HG03025 (cell line): Measurements from ENCODE around the gene SNED1.

Source experiments
- ATAC-seq: cut with Tn5 transposase; IDR thresholded peaks from one replicate; pipeline ENCODE4 v1.9.1; 2021; ENCODE audit warnings: mild to moderate bottlenecking, moderate library complexity; ENCODE audit not compliant: unreplicated experiment, low FRiP score

SNED1 gene

DNA sequence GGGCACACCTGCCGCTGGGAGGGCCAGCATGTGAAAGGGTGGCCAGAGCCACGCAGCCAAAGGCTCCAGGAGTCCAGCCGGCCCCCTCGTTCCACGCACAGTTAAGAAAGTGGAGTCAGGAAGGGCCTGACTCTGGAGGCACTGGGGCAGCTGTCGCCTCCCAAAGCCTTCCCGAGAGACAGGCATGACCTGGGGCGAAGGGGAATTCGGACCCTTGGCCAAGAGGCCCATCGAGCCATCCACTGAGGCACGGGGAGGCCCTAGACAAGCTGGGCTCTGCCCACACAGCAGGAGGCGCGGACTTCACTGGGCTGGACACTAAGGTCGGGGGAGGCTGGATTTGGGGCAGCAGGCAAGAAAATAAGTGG lies 38.5 kb upstream of the SNED1 start:
- ATAC-seq = no peak

DNA sequence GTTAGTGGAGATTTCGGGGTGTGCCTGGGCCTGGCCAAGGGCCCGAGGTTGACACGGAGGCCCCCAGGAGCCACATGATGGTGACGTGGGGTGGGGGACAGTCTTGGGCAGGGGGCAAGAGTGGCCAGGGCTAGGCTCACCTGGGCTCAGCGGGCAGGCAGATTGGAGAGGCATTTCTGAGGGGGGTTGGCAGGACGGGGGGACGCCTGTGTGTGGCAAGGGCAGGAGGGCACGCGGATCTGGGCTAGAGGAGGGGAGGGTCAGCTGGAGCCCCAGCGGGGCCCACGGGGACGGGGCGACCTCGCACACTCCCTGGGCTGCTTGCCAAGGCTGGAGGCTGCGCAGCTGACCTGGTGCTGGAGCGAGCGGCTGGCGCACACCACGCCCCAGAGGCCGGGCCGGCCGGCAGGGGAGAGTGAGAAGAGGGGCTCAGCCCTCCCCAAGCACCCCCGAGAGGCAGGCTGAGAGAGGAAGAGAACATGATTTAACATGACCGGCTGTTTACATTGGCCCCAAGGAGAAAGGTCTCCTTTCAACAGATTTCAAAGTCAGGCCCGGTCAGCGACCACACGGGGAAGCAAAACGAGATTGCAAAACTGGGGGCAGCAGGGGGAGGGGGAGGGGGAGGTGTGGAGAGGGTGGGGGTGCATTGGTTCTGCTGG lies 38.0 kb upstream of the SNED1 start:
- no peak for ATAC-seq

DNA sequence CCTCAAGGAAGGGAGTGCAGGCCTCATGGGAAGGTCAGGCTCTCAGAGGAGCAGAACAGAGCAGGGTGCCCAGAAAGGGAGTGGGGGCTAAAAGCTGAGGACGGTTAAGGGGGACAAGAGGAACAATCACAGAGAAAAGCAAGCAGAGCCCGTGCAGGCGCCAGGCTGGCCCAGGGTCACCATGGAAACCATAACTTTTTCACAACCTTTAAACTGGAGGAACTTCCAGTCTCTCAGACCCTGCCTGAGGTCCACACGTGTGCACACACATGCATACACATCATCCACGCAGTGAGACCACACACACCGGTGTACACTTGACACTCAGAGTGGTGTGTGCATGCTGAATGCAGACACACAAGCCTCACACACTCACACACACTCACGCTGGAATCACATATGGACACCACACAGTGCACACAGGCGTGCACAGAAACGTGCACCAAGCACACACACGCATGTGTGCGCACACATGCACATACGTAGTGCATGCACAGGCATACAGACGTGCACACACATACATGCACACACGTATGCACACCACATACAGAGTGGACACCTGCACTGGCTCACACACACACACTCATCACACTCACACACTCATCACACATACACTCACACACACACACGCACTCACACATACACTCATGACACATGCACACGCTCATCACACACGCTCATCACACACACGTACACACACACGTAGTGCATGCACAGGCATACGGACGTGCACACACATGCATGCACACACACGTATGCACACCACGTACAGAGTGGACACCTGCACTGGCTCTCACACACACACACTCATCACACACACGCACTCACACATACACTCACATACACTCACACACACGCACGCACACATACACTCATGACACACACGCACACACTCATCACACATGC lies 37.2 kb upstream of the SNED1 start:
- no peak for ATAC-seq

DNA sequence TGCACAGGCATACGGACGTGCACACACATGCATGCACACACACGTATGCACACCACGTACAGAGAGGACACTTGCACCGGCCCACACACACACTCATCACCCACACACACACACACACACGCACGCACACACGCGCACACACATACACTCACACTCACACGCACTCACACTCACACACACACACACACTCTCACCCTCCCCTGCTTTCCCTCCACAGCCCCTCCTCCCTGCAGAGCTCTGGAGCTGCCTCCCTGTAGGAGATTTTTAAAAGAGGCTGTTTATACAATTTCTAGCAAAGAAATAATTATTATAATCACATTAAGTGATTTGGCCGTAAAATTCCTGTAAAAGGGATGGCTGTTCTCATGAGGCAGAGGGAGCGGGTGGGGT lies 36.5 kb upstream of the SNED1 start:
- no peak for ATAC-seq

DNA sequence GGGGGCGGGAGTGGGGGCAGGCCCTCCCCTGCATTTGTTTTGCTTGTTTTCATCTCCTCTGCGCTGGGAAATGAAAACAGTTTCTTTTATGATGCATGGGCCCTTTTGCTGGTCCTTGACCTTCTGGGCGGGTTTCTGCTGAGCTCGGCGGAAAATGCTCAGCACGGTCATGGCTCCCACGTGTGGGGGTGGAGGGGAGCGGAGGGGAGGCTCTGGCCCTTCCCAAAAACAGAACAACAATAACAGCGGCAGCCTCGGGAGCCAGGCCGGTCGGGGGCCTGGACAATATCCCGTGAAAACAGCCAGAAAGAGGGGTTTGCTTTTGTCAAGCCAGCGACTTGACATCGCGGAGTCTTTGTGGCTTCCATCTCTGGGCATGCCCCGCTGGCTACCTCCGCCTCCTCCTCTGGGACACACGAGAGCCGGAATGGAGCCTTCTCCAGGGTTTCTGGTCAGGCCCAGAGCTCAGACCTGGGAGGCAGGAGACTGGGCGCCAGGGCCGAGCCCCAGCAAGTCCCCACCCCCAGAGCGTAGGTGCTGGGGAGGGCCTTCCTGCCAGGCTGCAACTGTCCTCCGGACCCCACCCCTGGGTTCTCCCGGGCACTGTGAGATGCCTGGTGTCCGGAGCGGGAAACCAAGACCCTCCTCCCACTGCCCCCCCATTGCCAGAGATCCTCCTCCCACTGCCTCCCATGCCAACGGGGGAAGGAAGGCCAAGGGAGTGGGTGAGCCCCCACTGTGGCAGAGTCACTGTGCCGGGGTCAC lies 35.9 kb upstream of the SNED1 start:
- no peak for ATAC-seq

DNA sequence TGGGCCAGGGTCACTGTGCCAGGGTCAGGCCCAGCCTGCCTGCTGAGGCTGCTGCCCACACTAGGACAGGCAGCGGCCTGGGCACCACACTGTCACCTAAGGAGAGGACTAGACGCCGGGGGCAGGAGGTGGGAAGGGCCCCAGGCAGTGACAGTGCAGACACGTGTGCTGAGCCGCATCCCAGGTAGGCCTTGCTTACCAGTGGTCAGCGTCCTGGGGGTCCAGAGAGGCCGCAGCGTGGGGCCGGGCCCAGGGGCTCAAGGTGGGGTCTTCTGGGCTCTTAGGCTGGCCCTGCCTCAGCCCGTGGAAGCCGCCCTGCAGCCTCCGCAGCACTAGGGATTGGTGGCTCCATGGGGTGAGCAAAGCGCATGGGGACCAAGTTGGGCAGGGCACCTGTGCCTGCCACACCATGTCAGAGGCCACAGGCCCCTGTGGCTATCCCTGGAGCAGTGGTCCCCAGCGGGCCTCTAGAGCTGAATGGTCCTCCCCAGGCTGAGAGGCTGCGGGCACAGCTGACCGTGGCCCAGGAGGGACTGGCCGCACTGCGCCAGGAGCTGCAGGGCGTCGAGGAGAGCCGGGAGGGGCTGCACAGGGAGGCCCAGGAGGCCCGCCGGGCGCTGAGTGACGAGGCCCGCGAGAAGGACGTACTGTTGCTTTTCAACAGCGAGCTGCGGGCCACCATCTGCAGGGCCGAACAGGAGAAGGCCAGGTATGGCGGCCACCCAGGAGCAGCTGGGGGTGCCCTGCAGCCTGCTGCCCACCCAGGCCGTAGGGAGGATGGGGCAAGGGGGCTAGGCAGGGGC lies 35.2 kb upstream of the SNED1 start:
- ATAC-seq = no peak

DNA sequence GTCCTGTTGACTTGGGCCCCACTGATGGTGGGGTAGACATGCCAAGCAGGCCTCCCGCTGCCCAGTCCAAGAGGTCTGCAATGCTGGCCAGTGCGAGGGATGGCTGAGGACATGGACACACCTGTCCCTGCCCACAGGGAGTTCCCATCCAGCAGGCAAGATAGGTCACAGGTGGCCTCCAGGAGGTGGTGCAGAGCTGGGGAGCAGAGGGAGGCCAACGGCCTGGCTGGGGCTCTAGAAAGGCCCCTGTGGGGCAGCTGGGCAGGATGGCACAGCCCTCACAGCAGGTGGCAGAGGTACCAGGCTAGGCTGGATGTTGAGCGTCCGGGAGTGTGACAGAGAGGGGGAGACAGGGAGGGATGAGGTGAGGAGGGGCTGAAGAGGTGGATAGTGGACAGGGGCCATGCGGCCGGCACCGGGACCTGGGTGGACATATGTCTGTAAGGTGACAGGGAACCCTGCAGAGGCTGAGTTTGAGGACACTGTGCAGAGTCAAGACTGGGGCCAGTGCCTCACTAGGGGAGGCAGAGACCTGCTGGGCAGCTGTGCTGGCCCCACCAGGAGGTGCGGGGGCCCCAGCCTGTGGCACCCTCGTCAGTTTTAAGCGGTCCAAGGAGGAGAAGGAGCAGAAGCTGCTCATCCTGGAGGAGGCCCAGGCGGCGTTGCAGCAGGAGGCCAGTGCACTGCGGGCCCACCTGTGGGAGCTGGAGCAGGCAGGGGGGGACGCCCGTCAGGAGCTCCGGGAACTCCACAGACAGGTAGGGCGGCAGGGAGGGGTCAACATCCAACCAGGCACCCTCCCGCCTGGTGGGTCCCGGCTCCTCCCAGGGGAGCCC lies 34.3 kb upstream of the SNED1 start:
- no peak for ATAC-seq

DNA sequence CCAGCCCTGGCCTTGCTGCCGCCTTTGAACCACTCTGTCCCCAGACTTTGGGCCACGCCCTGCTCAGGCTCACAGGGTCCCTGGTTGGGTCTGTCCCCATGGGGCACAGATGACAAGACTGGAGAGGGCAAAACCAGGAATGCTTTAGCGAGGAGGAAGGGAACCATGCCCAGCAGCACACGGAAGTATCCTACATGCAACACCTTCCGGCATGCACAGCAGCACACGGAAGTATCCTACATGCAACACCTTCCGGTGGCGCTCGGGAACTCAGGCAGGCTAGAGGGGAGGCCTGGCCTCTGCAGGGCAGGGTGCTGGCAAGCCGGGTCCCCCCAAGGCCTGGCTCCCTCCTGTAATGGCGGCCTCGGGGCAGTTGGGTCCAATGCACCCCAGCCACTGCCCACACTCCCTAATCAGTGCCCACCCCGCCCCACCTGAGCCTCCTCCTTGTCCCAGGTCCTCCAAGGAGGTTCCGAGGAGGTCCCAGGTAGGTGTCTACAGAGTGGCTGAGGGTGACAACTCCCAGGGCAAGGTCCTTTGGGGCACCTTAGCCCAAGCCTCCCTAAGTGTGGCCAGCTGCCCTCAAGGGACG lies 33.6 kb upstream of the SNED1 start:
- no peak for ATAC-seq

DNA sequence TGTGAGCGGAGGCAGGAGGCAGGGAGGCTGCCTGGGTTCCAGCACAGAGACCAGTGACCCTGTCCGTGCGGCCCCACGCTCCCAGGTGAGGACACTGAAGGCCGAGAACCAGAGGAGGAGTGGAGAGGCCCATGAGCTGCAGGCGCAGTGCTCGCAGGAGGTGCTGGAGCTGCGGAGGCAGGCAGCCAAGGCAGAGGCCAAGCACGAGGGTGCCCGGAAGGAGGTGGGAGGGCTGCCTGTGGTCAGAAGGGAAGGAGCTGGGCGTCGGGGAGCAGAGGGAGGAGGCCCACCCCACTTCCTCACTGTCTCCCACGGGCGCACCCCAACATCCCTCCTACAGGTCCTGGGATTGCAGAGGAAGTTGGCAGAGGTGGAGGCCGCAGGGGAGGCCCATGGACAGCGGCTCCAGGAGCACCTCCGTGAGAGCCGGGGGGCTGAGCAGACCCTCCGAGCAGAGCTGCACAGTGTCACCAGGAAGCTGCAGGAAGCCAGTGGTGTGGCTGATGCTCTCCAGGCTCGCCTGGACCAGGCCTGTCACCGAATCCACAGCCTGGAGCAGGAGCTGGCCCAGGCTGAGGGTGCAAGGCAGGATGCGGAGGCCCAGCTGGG lies 33.0 kb upstream of the SNED1 start:
- ATAC-seq = no peak

DNA sequence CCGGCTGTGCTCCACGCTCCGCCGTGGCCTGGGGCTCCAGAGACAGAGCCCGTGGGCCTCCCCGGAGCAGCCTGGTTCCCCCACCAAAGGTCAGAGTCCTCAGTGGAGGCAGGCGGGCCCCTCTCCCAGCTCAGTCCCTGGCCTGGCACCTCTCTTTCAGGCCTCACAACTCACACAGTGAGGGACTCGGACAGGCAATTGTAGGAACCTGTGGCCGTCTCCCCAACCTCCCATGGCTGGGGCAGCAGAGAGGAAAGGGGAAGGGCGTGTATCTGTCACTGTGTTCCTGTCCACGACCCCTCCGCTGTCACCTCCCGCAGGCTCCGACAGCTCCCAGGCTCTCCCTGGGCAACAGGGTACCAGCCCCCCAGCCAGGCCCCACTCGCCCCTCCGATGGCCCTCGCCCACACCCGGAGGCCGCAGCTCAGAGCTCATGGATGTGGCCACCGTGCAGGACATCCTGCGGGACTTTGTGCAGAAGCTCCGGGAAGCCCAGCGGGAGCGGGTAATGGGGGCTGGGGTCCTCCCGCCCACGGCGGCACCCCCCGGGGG lies 32.4 kb upstream of the SNED1 start:
- ATAC-seq = no peak

DNA sequence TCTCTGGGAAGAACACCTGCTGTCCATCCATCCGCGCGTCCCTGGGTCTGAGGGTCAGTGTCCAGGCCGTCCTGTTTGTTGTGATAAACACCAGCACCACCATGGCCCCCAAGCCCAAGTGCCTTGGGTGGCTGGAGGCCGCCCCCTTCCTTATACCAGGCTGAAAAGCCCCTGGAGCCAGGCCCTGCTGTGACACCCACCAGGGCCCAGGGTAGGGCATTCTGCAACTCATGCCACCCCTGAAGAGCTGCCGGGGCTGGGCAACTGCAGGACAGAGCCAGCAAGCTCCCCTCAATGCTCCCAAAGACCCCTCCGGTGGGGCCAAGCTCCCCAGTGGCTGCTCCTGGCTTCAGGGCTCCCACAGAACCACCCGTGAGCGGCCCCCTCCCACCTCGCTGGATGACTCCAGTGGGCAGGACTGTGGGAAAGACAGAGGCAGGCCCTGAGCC lies 31.9 kb upstream of the SNED1 start:
- no peak for ATAC-seq

DNA sequence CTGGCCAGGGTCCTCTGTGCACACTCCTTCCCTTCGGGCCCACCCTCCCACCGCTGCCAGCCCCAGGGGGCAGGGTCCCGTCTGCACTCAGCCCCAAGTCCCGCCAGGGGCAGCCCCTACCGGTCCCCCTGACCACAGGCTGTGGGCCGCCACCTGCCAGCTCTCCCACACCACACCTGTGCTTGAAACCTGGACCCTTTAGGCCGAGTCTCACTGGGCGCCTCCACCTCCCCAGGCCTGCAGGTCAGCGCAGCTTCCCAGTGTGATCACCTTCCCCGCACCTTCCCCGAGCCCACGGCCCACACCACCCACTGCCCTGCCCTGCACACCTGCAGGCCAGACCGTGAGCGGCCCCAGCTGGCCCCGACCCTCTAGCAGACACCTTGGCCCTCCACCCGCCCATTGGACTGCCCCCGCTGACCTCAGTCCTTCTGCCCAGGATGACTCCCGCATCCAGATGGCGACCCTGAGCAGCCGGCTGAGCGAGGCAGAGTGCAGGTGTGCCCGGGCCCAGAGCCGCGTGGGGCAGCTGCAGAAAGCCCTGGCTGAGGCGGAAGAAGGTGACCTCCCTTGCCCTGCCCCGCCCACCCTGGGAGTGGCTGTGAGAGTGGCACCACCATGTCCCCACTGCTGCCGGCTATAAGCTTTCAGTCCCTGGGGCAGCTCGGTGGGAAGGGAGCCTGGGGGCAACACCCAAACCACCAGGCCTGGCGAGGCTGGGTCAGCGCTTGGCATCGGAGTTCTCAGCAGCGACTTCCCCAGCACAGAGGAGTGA lies 31.3 kb upstream of the SNED1 start:
- no peak for ATAC-seq

DNA sequence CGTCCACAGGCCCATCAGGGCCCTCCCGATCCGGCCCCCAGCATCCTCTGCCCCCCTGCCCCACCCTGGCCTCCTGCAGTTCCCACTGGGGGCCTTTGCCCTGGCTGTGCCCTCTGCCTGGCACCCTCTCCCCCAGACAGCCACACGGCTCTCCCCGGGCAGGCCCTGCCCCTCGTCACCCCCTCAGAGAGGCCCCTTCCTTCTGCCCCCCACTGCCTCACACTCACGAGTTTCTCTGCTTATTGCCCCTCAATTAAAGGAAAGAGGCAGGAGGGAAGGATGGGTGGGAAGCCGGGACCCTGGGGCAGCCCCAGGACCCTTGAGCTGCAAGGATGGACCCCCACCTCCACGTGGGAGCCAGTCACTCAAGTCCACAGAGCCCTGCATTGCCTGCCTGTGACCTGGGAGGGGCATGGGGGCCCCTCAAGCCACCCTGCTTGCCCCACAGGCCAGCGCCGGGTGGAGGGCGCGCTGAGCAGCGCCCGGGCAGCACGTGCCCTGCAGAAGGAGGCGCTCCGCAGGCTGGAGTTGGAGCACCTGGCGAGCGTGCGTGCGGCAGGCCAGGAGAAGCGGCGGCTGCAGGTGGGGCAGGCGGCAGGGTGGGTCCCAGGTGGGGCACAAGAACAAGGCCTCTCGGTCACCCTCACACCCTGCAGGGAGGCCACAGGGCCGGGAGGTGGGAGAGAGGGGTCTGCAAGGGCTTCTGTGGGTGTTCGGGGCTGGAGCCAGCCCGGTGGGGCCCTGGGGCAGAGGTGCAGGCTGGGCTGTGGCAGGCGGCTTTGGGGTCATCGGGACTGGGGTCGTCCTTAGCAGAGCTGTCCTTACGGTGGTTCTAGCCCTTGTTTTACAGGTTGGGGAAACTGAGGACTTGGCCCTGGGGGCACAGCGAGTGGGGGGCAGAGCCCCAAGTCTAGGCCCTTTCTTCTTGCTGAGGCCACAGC lies 30.5 kb upstream of the SNED1 start:
- no peak for ATAC-seq

DNA sequence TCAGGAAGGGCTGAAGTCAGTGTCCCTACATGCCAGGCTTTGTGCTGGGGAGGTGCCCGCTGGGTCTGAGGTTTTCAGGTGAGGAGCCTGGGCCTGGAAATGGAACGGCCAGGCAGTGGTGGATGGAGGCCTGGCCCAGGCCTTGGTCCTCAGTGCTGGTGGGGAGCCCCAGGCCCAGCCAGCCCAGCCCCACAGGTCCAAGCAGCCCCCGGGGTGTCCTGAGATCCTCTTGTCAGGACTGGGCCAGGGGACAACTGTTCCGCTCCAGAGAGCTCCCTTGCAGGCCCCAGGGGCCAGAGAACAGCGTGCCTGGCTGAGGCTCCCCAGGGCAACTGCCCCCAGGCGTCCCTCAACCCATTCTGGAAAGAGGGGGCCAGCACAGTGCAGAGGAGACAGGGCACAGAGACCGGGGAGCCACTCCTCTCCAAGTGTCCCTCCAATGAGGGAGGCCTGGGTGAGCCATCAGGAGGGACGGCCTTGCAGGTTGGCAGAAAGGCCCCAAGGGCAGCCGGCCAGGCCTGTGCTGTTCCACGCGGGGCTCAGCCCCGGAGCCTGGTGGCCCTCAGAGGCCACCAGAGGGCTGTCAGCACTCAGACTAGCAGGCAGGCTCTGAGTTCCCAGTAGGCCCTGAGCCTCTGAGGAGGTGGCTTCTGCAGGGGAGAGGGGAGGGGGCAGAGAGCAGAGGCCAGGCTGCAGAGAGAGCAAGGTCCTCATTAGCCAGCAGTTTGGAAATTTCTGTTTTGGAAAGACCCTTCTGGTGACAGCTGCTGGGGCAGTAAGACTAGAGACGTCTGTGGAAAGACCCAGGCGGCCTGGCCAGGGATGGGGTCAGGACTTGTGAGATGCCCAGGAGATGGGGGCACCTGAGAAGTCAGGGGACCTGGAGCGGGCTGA lies 29.4 kb upstream of the SNED1 start:
- ATAC-seq = no peak

DNA sequence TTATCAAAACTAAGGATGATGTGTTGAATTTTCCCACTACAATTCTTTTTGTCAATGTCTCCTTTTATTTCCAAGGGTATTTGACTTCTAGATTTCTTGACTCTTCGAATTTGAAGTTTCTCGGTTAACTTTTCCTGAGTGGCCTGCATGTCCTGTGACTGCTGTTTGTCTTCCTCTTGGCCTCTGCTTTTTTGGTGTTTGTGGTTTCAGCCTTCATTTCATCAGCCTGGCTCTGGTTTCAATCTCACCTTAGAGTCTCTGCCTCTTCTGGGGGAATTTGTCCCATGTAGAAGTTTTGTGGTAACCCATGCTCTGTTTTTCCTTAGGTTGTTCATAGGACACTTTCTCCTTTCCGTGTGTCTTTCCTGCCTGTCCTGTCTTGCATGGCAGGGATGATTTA lies 28.3 kb upstream of the SNED1 start:
- ATAC-seq = no peak

DNA sequence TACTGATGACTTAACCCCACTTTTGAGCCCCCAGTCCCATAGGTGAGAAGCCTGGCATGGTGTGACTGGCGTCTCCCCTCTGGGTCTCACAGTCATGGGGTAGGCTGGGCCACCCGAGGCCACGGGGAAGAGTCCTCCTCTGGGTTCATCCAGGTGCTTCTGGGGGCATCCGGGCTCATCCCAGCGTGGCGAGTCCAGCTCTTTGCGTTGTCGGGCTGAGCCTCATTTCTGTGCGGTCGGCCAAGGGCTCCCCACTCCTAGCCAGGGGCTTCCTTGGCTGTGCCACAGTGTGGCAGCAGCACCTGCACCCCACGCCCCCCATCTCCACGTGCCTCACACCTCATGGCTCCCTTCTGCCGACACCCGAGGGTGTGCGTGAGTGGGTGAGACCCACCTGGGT lies 27.6 kb upstream of the SNED1 start:
- no peak for ATAC-seq
